Fibroblast of villous mesenchyme (primary cell): ENCODE measurements around the gene OAF. TPM values are rescaled to one million over a fixed set of nuclear protein-coding genes. Genes with fewer than 3 reads are reported as not detected.

Experiments used
- DNase-seq: peaks from one replicate; pipeline ENCODE4 v3.0.0-alpha.2; 2010; ENCODE audit warnings: low read depth
- H3K4me3 ChIP-seq: 2 replicates; pipeline ENCODE4 v1.5.1; 2011; ENCODE audit warnings: low read depth, mild to moderate bottlenecking, low read length
- CTCF ChIP-seq: IDR thresholded peaks from 2 replicates; pipeline ENCODE4 v1.5.1; 2012; ENCODE audit warnings: low read depth, mild to moderate bottlenecking, low read length; ENCODE audit not compliant: insufficient read depth
- total RNA-seq: library from RNA; depleted of rRNA; stranded (reverse); fragments of >200 nt; gene quantifications from 2 replicates; pipeline ENCODE4 v1.2.3, GENCODE V29; 2012

The OAF gene
- total RNA-seq, 1 donor, result 31.5 TPM

- no peak for DNase-seq
- H3K4me3 ChIP-seq, result no peak overlapping the region
- TF ChIP-seq CTCF, result no peak
Observed at GRCh38 chr11:120258661-120259060, 47.8 kb downstream of the OAF start.

DNA sequence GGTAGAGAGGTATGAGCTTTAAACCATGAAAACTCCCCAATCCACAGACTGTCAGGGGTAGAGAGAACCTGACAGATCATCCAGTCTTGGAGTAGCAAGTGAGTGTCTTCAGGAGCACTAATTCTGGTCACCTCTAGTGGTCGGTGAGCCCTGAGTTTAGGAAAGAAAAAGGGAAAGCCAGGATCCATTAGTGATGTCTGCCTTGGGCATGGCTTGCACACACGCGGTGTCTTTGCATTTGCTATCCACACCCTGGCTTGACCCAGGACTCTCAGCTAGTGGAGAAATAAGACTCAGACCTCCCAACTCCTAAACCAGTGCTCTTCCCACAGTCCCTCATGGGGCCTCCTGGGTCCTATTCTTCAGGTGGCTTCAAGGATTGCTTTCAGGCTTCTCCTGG is 48.4 kb downstream of the OAF start:
- no peak for DNase-seq
- no peak overlapping the region for H3K4me3 ChIP-seq
- no peak for TF ChIP-seq CTCF

GRCh38 chr11:120259988-120260565 is 49.2 kb downstream of the OAF start:
- no peak for TF ChIP-seq CTCF
- H3K4me3 ChIP-seq, result no peak overlapping the region
- DNase-seq, result no peak

DNA sequence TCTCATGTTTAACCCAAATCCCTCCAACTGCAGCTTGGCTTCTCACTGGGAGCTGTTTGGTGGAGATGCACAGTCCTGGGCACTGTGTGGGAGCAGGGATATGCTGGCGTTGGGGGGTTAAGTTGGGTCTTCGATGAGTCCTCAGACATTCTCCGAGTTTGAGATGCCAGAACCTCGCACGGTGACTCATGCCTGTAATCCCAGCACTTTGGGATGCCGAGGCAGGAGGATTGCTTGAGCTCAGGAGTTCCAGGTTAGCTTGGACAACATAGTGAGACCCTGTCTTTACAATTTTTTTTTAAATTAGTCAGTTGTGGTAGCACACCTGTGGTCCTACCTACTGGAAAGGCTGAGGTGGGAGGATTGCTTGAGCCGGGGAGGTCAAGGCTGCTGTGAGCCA is 49.8 kb downstream of the OAF start:
- DNase-seq, result no peak
- H3K4me3 ChIP-seq, result no peak overlapping the region
- no peak for TF ChIP-seq CTCF

DNA sequence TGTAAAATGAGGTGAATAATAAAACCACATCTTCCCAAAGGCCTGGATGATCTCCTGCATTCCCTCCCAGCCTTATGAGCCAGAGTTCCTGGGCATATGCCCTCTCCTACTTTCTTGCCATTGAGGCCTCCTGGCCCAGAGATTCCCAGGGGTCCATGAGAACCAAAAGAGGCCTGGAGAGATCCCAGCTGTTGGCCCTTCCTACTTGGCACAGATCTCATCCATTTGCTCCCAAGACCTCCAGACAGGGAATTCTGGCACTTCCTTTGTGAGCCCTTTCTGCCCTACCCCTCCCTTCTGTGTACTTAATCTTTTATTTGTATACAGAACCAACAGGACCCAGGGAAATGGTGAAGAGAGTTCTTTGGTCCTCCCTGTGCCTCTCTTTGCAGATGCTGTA is 50.5 kb downstream of the OAF start:
- no peak for TF ChIP-seq CTCF
- no peak for DNase-seq
- H3K4me3 ChIP-seq, result no peak overlapping the region

DNA sequence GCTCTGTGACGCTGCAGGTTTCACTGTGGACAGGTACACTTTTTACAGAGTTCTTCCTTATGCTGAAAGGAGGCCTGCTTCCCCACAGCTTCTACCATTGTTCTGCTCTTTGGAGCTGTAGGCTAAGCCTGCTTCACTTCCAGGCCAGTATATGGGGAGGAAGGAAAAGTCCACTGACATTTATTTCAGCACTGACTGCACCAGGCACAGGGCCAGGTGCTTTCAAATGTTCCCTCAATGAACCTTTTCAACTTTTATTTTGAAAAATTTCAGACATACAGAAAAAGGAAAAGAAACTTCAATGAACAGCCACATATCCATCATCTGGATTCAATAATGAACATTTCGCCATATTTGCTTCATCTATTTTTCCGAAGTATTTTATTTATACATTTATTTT is 51.1 kb downstream of the OAF start:
- TF ChIP-seq CTCF, result no peak
- no peak overlapping the region for H3K4me3 ChIP-seq
- DNase-seq, result no peak

DNA sequence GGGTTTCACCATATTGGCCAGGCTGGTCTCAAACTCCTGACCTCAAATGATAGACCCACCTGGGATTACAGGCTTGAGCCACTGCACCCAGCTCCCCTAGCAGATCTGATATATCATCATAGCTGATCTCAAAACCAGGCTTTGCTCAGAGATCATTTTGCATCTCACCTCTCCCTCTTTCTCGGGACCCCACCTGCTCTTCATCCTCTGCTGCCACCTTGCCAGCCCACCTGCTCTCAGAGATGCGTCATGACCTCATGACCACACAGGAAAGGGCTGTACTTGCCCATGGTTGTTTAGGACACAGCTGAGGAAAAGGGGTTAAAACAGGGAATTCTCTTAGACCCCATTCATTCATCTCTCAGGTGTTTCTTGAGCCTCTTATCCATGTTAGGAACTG is 56.5 kb downstream of the OAF start:
- no peak for TF ChIP-seq CTCF
- DNase-seq, result no peak
- H3K4me3 ChIP-seq, result no peak overlapping the region
